ENCODE measurements around the gene ADAM20.
"Not testable (repeated sequence)": the region's sequence is repeated elsewhere in the genome, so short reads cannot be mapped to it uniquely, and the experiment has no call there.

The ADAM20 gene

DNA sequence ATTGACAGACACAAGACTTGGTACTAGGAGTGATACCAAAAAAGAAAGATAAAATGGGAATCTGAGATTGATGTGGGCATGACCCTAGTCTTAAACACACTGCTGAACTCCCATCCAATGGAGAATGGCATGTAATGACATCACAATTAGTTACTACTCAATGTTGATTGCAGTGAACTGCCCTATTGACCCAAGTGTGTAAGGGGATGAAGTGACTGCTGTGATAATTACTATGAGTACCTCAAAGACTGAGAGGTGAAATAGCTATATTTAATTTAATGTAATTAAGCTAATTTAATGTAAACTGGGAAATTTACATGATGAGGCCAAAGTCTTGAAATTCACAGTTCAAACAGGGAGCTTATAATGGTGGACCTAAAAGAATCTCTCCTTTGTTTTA, at the start of gene ADAM20:
Gene ADAM20 (minus strand): TSS at position 101 of the 400 bp plus-strand sequence. CDS start 10,247 bp downstream, outside the sequence.
- no peak for DNase-seq (ENCODE audit: low read depth in 1 of 2, low spot score in 1 of 2)

- no peak for DNase-seq (ENCODE audit: low read depth in 1 of 2, low spot score in 1 of 2)
Measured at GRCh38 chr14:70576891-70577290, 42.1 kb upstream of the ADAM20 start.

GRCh38 chr14:70573050-70573449, 38.2 kb upstream of the ADAM20 start:
- DNase-seq (ENCODE audit: low read depth in 1 of 2, low spot score in 1 of 2) = no peak

- DNase-seq (ENCODE audit: low read depth in 1 of 2, low spot score in 1 of 2) = no peak
Measured at GRCh38 chr14:70571139-70571538, 36.3 kb upstream of the ADAM20 start.

GRCh38 chr14:70567791-70568190, 33.0 kb upstream of the ADAM20 start:
- no peak for DNase-seq (ENCODE audit: low read depth in 1 of 2, low spot score in 1 of 2)

DNA sequence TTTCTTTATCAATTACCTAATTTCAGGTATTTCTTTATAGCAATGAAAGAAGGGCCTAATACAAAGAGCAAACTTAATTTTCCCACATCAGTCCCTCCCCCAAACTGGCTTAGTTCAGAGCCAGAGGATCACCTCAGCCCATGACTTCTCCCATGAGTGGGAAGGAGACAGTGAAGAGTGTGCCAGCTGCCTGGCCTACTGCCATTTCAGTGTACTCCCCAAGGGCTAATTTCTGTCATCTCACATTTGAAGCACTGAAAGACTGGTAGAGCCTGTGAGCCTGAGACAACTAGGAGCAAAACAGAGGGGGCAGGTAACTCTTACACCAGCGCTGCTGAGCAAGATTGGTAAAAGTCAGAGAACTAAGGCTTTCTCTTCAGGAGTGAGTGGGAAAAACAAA, 29.1 kb upstream of the ADAM20 start:
- DNase-seq (ENCODE audit: low read depth in 1 of 2, low spot score in 1 of 2) = no peak

DNA sequence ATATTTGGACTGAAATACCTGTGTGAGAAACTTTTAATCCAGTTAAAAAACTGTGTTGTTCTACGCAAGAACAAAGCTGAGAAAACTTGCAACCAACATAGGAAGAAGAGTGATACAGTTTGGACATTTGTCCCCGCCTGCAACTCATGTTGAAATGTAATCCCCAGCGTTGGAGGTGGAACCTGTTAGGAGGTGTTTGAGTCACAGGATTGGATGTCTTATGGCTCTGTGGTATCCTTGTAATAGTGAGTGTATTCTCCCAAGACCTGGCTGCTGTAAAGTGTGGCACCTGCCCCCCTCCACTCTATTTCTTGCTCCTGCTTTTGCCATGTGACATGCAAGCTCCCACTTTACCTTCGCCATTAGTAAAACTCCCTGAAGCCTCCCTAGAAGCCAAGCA, 28.6 kb upstream of the ADAM20 start:
- DNase-seq (ENCODE audit: low read depth in 1 of 2, low spot score in 1 of 2) = no peak

- no peak for DNase-seq (ENCODE audit: low read depth in 1 of 2, low spot score in 1 of 2)
Measured at GRCh38 chr14:70558356-70558755, 23.6 kb upstream of the ADAM20 start.

GRCh38 chr14:70555890-70556289, 21.1 kb upstream of the ADAM20 start:
- no peak for DNase-seq (ENCODE audit: low read depth in 1 of 2, low spot score in 1 of 2)

DNA sequence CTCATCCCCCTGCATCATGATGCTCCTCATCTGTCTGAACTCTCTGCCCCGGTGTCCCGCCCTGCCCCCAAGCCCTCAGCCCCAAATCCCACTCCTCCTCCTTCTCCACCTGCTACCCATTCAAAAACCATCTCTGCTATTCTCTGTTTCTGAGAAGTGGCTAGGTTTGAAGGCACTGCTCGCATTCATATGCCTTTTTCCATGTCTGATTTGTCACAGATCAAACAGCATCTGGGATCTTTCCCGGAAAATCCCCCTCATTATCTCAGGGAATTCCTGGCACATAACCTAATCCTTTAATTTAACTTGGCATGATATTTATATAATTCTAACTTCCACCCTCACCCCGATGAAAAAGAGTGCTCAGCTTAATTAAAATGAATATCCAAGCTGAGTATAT, 3.3 kb upstream of the ADAM20 start:
- no peak for DNase-seq (ENCODE audit: low read depth in 1 of 2, low spot score in 1 of 2)

GRCh38 chr14:70536830-70537229, 2.0 kb upstream of the ADAM20 start:
- DNase-seq (ENCODE audit: low read depth in 1 of 2, low spot score in 1 of 2) = no peak

DNA sequence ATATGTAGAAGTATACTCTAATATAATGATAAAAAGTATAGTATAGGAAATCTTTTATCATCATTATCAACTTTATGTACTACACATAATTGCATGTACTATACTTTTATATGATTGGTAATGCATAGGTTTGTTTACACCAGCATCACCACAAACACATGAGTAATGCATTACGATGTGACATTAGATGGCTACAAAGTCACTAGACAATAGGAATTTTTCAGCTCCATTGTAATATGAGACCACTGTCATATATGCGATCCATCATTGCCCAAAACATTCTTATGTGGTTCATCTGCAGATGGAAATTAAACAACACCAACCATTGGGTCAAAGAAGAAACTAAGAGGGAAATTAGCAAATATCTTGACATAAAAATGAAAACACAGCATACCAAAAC, 4.4 kb downstream of the ADAM20 start:
- DNase-seq (ENCODE audit: low read depth in 1 of 2, low spot score in 1 of 2) = no peak

- no peak for DNase-seq (ENCODE audit: low read depth in 1 of 2, low spot score in 1 of 2)
Measured at GRCh38 chr14:70527501-70528105, 7.2 kb downstream of the ADAM20 start.

DNA sequence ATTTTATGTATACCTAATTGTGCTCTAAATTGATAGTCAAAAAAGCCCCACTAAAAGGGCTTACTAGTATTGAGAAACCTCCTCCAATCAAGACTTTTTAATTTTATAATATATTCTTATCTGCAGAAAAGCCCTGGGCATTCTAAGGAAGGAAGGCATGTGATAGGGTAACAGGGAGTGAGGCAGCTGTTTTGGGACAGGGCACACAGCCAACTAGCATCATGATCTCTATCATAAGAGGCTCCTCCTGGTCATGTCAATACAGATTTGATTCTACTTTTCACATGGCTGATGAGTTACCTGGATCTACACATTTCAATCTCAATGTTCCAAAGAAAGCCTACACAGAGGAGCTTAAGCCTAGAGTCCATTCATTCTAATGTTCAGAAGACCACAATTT, 9.1 kb downstream of the ADAM20 start:
- no peak for DNase-seq (ENCODE audit: low read depth in 1 of 2, low spot score in 1 of 2)

DNA sequence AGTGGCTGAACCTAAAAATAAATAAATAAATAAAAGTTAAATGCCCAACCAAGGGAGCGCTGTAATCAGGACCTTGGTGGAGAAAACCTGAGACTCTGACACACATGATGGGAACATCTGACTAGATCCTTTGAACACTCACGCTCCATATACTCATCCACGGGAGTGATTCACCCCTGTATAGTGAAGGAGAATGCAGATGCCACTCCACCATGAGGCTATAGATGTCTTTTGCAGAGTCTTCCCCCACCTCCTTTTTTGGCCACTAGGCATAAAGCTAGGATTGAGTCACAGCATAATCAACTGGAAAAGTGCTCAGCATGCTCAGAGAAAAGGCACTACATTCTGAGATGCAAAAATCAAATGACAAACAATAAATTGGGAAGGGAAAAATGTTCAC, 19.0 kb downstream of the ADAM20 start:
- no peak for DNase-seq (ENCODE audit: low read depth in 1 of 2, low spot score in 1 of 2)

- DNase-seq (ENCODE audit: low read depth in 1 of 2, low spot score in 1 of 2) = no peak
Measured at GRCh38 chr14:70514168-70515069, 20.4 kb downstream of the ADAM20 start.

GRCh38 chr14:70498191-70498590, 36.6 kb downstream of the ADAM20 start:
- no peak for DNase-seq (ENCODE audit: low read depth in 1 of 2, low spot score in 1 of 2)

DNA sequence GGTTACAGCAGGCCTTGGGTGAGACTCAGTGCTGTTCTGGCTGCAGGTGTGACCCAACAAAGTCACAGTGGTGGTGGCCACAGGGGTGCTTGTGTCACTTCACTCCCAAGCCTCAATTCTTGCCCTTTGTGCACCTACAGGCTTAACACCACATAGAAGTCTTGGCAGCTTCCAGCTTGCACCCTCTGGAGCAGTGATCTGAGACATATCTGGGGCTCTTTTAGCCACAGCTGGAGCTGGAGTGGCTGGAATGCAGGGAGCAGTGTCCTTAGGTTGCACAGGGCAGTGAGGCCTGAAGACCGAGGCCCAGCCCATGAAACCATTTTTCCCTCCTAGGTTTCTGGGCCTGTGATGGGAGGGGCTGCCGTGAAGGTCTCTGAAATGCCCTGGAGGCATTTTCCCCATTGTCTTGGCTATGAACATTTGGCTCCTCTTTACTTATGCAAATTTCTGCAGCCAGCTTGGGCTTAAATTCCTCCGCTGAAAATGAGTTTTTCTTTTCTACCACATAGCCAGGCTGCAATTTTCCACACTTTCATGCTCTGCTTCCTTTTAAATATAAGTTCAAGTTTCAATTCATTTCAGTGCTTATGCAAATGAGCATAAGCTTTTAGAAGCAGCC, 45.1 kb downstream of the ADAM20 start:
- DNase-seq (ENCODE audit: low read depth in 1 of 2, low spot score in 1 of 2) = no peak

- not testable (repeated sequence) for DNase-seq (ENCODE audit: low read depth in 1 of 2, low spot score in 1 of 2)
Measured at GRCh38 chr14:70477356-70478105, 57.3 kb downstream of the ADAM20 start.

- not testable (repeated sequence) for DNase-seq (ENCODE audit: low read depth in 1 of 2, low spot score in 1 of 2)
Measured at GRCh38 chr14:70475459-70475858, 59.3 kb downstream of the ADAM20 start.

DNA sequence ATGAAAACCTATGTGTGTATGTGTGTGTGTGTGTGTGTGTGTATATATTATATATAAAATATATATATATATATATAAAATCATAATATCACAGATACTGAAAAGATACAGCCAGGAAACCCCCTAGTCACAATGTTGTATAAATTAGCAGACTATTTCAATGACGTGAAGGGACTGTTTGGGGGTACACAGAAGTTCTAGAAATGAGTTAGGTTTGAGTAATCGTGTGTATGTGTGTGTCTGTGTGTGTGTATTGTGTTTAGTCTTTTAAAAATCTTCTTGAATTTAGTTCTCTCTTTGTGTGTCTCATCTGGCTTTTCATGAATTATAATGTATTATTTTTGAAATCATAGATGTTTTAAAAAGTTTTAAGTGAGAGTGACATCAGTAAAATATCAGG, 61.0 kb downstream of the ADAM20 start:
- DNase-seq (ENCODE audit: low read depth in 1 of 2, low spot score in 1 of 2) = no peak
